HG03439 (cell line): ENCODE data around the gene STEAP3.

ENCODE experiments used
- ATAC-seq: cut with Tn5 transposase; IDR thresholded peaks from one replicate; pipeline ENCODE4 v1.9.1; 2021; ENCODE audit warnings: mild to moderate bottlenecking, moderate library complexity; ENCODE audit not compliant: unreplicated experiment

The STEAP3 gene

GRCh38 chr2:119197529-119198239 is 25.9 kb upstream of the STEAP3 start:
- ATAC-seq = no peak

GRCh38 chr2:119198240-119198840 is 25.3 kb upstream of the STEAP3 start:
- no peak for ATAC-seq

DNA sequence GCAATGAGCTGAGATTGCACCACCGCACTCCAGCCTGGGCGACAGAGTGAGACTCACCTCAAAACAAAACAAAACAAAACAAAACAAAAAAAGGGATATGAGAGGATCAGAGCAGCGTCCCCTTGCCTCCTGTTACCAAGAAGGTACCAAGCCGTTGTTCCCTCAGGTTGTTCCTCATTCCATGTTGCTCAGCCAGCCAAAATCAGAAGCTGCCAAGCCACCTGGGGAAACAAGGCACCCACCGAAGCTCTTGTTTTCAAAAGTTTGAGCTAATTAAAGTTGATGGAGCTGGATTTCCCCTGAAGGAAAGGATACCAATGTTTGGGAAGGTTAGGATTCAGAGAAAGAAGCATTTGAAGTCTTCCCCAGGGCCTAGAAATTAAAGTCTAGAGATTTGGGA is 21.8 kb upstream of the STEAP3 start:
- no peak for ATAC-seq

DNA sequence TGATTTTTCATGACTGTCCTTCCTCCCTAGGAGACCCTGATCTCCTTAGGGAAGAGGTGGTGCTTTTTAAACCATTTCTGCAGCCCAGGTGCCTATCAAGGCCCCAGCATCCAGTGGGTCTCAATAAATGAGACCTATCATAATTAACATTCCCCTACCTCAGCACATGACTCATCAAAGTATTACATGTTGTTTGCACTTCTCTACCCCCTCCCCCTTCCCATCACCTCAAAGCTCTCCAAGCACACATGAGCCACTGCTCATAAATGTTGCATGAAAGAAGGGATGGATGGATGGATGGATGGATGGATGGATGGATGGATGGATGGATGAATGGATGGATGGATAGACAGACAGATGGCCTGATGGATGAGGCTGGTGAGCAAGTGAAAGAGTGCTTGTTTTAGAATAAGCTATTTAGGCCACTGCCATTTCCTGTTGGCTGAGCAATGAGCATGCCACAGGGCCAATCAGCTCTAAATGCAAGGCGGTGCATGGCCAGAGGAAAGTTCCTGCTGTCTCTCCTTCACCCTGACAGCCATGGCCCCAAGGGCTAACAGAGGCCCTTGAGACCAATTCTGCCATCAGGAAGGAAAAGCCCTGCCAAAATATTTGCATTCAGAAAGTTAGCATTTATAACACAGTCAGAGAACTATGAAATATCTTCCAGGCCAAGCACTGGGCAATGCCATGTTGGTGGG is 20.9 kb upstream of the STEAP3 start:
- no peak for ATAC-seq

DNA sequence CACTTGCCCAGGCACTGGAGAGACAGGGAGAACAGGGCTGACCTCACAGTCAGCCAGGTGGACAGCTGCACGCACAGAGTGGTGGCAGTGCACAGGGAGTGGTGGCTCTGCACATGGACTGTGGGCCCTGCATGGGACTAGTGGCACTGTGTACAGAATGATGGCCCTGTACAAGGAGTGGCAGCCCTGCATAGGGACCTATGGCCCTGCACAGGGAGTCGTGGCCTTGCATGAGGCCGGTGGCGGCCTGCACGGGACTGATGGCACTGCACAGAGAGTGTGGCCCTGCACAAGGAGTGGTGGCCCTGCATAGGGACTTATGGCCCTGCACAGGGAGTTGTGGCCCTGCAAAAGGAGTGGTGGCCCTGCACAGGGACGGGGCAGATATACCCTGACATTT is 19.1 kb upstream of the STEAP3 start:
- ATAC-seq = no peak

- ATAC-seq = no peak
These were observed 18.5 kb upstream of the STEAP3 start for GRCh38 chr2:119205001-119205706.

GRCh38 chr2:119206201-119206600 is 17.4 kb upstream of the STEAP3 start:
- no peak for ATAC-seq

GRCh38 chr2:119207447-119207846 is 16.2 kb upstream of the STEAP3 start:
- ATAC-seq = no peak

DNA sequence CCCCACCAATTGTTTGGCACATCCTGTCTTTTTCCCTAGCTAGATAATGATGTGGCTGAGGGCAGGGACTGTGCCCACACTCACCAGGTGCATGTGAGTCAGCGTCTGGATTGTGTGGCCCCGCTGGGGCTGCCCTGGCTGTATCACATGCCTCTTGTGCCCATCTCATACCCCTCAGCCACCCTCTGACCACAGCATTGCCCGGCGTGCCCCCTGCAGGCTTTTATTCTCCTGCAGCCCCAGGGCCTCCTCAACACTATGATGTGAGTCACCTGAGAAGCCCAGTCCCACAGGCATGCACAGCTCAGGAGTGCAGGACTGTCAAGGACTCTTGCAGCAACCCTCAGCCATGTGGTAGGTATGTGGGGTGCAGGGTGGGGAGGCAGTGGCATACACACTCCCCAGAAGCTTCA is 14.8 kb upstream of the STEAP3 start:
- no peak for ATAC-seq

DNA sequence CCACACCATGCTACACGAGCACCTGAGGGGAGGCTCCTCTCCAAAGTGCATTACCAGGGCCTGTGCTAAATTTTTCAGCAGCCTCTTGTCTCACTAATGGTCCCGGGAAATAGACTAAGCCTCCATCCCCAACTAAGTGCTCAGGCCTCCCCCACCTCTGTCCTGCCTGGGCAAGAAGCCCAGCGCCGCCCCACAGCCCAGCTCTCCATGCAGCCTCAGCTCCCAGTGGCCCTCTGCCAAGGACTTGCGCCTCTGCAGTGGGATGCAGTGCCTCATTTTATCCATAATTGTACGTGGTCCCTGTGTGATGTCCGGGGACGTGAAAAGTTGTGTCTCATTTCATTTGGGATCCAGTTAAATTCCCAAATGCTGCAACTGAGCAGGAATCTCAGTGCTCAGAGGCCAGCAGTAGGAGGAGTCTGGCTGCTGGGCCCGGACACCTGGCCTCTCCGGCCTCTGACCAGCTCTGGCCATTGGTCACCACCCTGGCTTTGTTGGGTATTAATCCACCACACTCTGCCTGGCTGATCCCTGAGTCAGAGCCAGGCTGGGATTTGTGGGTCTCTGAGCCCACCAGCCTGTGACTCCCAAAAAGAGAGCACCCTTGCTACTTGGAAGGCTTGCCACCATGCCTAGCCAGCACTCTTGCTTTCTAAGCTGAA is 11.4 kb upstream of the STEAP3 start:
- no peak for ATAC-seq

GRCh38 chr2:119214453-119215037 is 9.1 kb upstream of the STEAP3 start:
- ATAC-seq = no peak

- ATAC-seq = no peak
These were observed 6.6 kb upstream of the STEAP3 start for GRCh38 chr2:119216994-119217393.

GRCh38 chr2:119218478-119219064 is 5.1 kb upstream of the STEAP3 start:
- ATAC-seq = no peak

DNA sequence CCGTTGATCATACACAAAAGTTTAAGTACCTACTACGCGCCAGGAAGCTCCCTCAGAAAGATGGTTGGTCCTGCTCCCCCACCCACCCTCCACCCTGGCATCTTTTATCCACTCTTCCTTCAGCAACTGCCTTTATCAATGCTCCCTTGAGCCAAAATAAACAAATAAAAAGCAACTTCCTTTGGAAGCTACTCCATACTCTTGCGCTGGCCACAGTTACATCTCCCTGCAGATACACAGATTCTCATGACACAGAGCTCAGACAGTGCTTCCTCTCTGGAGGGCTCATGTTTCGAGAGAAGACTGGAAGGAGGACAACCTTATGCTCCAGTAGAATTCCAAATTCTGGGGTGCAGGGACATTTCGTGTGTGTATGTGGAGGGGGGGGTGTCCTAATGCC is 3.8 kb upstream of the STEAP3 start:
- no peak for ATAC-seq

DNA sequence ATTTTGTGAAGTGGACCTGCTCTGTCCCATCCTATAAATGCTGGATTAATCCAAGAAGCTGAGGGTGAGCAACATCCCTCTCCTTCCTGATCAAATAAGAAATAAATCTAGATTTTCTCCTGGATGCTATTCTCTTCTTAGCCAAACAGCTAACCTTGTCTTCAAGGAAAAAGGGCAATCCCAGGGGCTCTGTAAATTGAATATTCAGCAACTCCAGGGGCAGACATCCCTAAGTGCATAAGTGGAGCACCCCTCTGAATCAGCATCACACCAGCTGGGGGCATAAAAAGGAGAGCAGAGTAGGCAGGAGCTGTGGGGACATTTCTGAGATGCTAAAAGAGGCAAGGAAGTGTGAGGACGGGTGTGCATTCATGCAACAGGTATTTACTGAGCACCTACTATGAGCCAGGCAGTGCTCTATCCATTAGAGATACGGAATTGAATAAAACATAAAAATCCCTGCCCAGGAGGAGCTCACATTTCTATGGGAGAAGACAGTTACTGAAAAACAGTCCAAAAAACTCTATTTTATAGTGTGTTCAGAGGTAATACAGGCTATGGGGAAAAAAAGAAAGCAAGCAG is 2.8 kb upstream of the STEAP3 start:
- ATAC-seq = no peak

GRCh38 chr2:119221609-119222008 is 2.0 kb upstream of the STEAP3 start:
- ATAC-seq = no peak

GRCh38 chr2:119222213-119222612 is 1.4 kb upstream of the STEAP3 start:
- no peak for ATAC-seq

- no peak for ATAC-seq
These were observed 642 bp upstream of the STEAP3 start for GRCh38 chr2:119222863-119223520.

DNA sequence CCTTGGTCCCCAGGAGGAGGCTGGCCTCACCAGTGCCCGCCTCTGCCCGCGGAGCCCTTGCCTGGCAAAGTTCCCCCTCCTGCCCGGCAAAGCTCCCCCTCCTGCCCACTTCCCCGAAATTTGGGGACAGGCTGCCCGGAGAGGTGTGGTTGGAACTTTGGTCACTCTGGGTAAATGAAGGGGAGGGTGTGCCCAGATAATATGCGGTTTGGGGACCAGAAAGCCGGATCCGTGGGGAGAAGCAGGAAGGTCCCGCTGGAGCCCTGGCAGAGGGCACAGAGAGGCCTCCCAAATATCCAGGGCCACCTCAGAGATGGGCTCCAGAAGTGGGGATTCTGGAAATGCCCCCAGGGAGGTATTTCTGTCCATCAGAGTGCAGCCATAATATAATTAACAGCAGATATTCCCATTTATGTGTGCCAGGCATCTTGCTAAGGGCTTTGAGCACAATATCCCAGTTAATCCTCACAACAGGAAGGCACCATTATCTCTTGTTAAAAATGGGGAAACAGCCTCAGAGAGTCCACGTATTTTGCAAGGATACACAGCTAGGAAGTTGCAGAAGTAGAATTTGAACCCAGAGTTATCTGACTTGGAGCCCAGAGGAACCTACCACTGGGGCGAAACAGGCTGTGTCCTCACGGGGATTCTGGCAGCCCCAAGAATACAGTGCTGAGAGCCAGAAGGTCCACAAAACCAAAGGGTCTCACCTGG is 914 bp downstream of the STEAP3 start:
- no peak for ATAC-seq
